GM23338 (cell line): ENCODE results near the gene PLD5. TPM values are rescaled to one million over a fixed set of nuclear protein-coding genes. Genes with fewer than 3 reads are reported as not detected.

Experiments
- ATAC-seq: fragments of 200-7000 bp; cut with Tn5 transposase; 3 replicates; pipeline ENCODE4 v1.9.1; 2020
- DNase-seq: peaks from one replicate; pipeline ENCODE4 v3.0.0-alpha.2; 2015; ENCODE audit warnings: low spot score
- H2AFZ ChIP-seq: fragments of 200-600 bp; sonication (generic); 2 replicates; pipeline ENCODE4 v1.8.0; 2016; ENCODE audit warnings: antibody characterized with exemption, mild to moderate bottlenecking, moderate library complexity
- H3F3A ChIP-seq: fragments of 200-600 bp; sonication (generic); replicated peaks from 2 replicates; pipeline ENCODE4 v1.8.0; 2017; ENCODE audit warnings: antibody characterized with exemption, mixed run types, low read depth
- H3K27ac ChIP-seq: fragments of 200-600 bp; sonication (generic); 2 replicates; pipeline ENCODE4 v1.6.1; 2016; ENCODE audit warnings: low read depth
- H3K27me3 ChIP-seq: fragments of 200-600 bp; sonication (generic); 2 replicates; pipeline ENCODE4 v1.8.0; 2016; ENCODE audit warnings: mild to moderate bottlenecking, mixed run types, moderate library complexity; ENCODE audit not compliant: insufficient read depth
- H3K36me3 ChIP-seq: fragments of 200-600 bp; sonication (generic); 2 replicates; pipeline ENCODE4 v1.8.0; 2016; ENCODE audit warnings: mild to moderate bottlenecking; ENCODE audit not compliant: insufficient read depth
- H3K4me1 ChIP-seq: fragments of 200-600 bp; sonication (generic); 2 replicates; pipeline ENCODE4 v1.8.0; 2016; ENCODE audit warnings: mild to moderate bottlenecking, moderate library complexity; ENCODE audit not compliant: insufficient read depth
- H3K4me2 ChIP-seq: fragments of 200-600 bp; sonication (generic); 2 replicates; pipeline ENCODE4 v1.7.1; 2017; ENCODE audit warnings: mixed run types
- H3K4me3 ChIP-seq: fragments of 200-600 bp; sonication (generic); 2 replicates; pipeline ENCODE4 v1.6.1; 2016; ENCODE audit warnings: mixed run types
- H3K79me2 ChIP-seq: fragments of 200-600 bp; sonication (generic); replicated peaks from 2 replicates; pipeline ENCODE4 v1.8.0; 2017; ENCODE audit warnings: mild to moderate bottlenecking; ENCODE audit not compliant: insufficient read depth
- H3K9me2 ChIP-seq: fragments of 200-600 bp; sonication (generic); 2 replicates; pipeline ENCODE4 v1.8.0; 2017; ENCODE audit not compliant: insufficient read depth
- H4K20me1 ChIP-seq: fragments of 200-600 bp; sonication (generic); replicated peaks from 2 replicates; pipeline ENCODE4 v1.8.0; 2017; ENCODE audit warnings: mild to moderate bottlenecking; ENCODE audit not compliant: insufficient read depth
- H3K27ac Mint-ChIP-seq: 2 replicates; pipeline ENCODE4 v1.8.0; 2020; ENCODE audit warnings: inconsistent platforms, mild to moderate bottlenecking, moderate library complexity, mixed read lengths
- H3K27me3 Mint-ChIP-seq: 3 replicates; pipeline ENCODE4 v1.8.0; 2022; ENCODE audit warnings: low read depth, mild to moderate bottlenecking, moderate library complexity, mixed read lengths, inconsistent platforms; ENCODE audit not compliant: insufficient read depth, poor library complexity
- H3K36me3 Mint-ChIP-seq: 3 replicates; pipeline ENCODE4 v1.8.0; 2021; ENCODE audit warnings: low read depth, mild to moderate bottlenecking, inconsistent platforms, moderate library complexity, mixed read lengths
- H3K4me1 Mint-ChIP-seq: 3 replicates; pipeline ENCODE4 v1.8.0; 2020; ENCODE audit warnings: mild to moderate bottlenecking, inconsistent platforms, mixed read lengths
- H3K4me3 Mint-ChIP-seq: 3 replicates; pipeline ENCODE4 v1.8.0; 2021; ENCODE audit warnings: moderate library complexity, mild to moderate bottlenecking, inconsistent platforms, mixed read lengths
- H3K9me3 Mint-ChIP-seq: 3 replicates; pipeline ENCODE4 v1.8.0; 2020; ENCODE audit warnings: moderate library complexity, mild to moderate bottlenecking, inconsistent platforms, mixed read lengths
- CTCF ChIP-seq, 2 experiments: fragments of 200-600 bp in 1 of 2; sonication (generic) in 1 of 2; conservative IDR thresholded peaks; 2 replicates each; pipeline versions ENCODE4 v1.5.1 to v1.6.1; 2016 to 2017; ENCODE audit warnings: antibody characterized with exemption in 2 of 2, low read depth in 2 of 2, mild to moderate bottlenecking in 2 of 2, moderate library complexity in 1 of 2
- EZH2 ChIP-seq: fragments of 200-600 bp; sonication (generic); IDR thresholded peaks from one replicate; pipeline ENCODE4 v1.8.0; 2017; ENCODE audit warnings: antibody characterized with exemption, mild to moderate bottlenecking, low read depth; ENCODE audit not compliant: unreplicated experiment
- ZNF462 ChIP-seq: fragments of 250-450 bp; sonication (Bioruptor Pico); IDR thresholded peaks from 2 replicates; pipeline ENCODE4 v1.5.0; 2020; ENCODE audit warnings: mild to moderate bottlenecking, moderate library complexity
- polyA plus RNA-seq: library from polyadenylated mRNA; unstranded; fragments of >200 nt; fragmentation: Nextera tagmentation; extraction: Ambion mirVana; gene quantifications from 2 replicates; pipeline ENCODE4 v1.2.1, GENCODE V29; 2016
- total RNA-seq: library from RNA; depleted of rRNA; stranded (reverse); fragments of >200 nt; shearing (Covaris generic); gene quantifications from 2 replicates; pipeline ENCODE4 v1.2.3, GENCODE V29; 2014

The PLD5 gene
- total and polyA plus RNA-seq, 2 experiments from 2014 or later, result 5.5 to 5.8 TPM

- Mint-ChIP-seq H3K9me3 (no peaks in the 10 kb centered on the region), H3K4me3 (no peak overlapping the region), H3K4me1 (no peaks in the 10 kb centered on the region), H3K27ac (no peak overlapping the region), H3K27me3 (no peaks in the 10 kb centered on the region), H3K36me3 (no peaks in the 10 kb centered on the region; the same call in 2 of the 3 replicates)
- no peaks in the 10 kb centered on the region for H3K9me2 ChIP-seq
- no peak for ATAC-seq
- no peaks in the 10 kb centered on the region for H3K27me3 ChIP-seq
- peaks cover 1% of the 10 kb centered on the region; the same call in 1 of the 2 replicates for H3K79me2 ChIP-seq
- no peaks in the 10 kb centered on the region for H3K4me1 ChIP-seq
- H3K27ac ChIP-seq, result no peak overlapping the region
- H3K4me3 ChIP-seq, result no peak overlapping the region
- H3F3A ChIP-seq, result no peaks in the 10 kb centered on the region
- DNase-seq, result no peak
- no peaks in the 10 kb centered on the region for H3K36me3 ChIP-seq
- no peak for TF ChIP-seq EZH2
- no peak overlapping the region for H3K4me2 ChIP-seq
- H4K20me1 ChIP-seq, result no peaks in the 10 kb centered on the region
- no peak overlapping the region for H2AFZ ChIP-seq
Measured at GRCh38 chr1:242432491-242433095, 91.9 kb downstream of the PLD5 start.

- no peak for DNase-seq
- Histone ChIP-seq H2AFZ (no peak overlapping the region), H3K9me2 (no peaks in the 10 kb centered on the region; the same call in none of the 2 replicates), H3K4me1 (no peaks in the 10 kb centered on the region), H3K4me3 (no peak overlapping the region), H4K20me1 (no peaks in the 10 kb centered on the region), H3K79me2 (peaks cover 4% of the 10 kb centered on the region; the same call in 1 of the 2 replicates), H3F3A (no peaks in the 10 kb centered on the region), H3K27me3 (no peaks in the 10 kb centered on the region), H3K27ac (no peak overlapping the region), H3K4me2 (no peak overlapping the region), H3K36me3 (no peaks in the 10 kb centered on the region)
- Mint-ChIP-seq H3K27ac (no peak overlapping the region), H3K4me3 (no peak overlapping the region), H3K36me3 (no peaks in the 10 kb centered on the region; the same call in 2 of the 3 replicates), H3K27me3 (no peaks in the 10 kb centered on the region), H3K9me3 (no peaks in the 10 kb centered on the region), H3K4me1 (no peaks in the 10 kb centered on the region)
- no peak for TF ChIP-seq ZNF462 (CRISPR knock-in tag)
- TF ChIP-seq CTCF (conservative IDR thresholded peaks at IDR 0.05; ENCODE audit: low read depth in 2 of 2), result no peak
- no peak for ATAC-seq
Measured at GRCh38 chr1:242431786-242432185, 92.7 kb downstream of the PLD5 start.
